ENCODE measurements around the gene ASMT.

ASMT gene

DNA sequence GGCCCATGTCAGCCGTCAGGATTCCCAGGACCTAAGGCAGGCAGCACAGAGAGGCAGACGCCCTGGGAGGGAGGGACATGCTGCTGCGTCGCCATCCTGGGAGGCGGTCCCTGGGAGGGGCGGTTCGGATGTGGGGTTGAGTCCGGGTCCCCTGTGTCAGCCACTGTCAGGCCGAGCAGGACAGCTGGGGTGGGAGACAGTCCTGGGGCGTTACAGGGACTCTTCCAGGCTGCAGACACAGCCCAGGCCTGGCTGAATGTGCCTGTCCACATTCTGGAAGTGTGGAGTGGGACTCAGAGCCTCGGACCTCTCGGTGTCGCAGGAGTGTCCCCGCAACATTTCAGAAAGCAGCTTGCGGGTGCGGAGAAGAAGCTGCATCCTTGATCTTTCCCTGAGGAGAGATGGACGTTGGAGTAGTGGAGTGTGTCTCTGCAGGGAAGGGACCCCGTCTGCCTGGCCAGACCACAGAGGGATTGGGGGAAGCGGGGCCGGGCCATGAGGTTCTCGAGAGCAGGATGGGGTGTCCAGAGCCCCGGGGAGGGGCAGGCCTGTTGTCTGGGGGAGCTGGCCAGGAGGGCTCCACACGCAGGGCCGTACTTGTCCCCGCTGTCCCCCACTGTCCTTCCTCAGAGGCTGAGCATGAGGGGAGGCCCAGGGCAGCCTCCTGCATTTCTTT lies 17.4 kb upstream of the ASMT start:
- no peaks in the 10 kb centered on the region for H4K20me1 ChIP-seq (ENCODE audit: insufficient read depth)
- TF ChIP-seq, protein P1, sequence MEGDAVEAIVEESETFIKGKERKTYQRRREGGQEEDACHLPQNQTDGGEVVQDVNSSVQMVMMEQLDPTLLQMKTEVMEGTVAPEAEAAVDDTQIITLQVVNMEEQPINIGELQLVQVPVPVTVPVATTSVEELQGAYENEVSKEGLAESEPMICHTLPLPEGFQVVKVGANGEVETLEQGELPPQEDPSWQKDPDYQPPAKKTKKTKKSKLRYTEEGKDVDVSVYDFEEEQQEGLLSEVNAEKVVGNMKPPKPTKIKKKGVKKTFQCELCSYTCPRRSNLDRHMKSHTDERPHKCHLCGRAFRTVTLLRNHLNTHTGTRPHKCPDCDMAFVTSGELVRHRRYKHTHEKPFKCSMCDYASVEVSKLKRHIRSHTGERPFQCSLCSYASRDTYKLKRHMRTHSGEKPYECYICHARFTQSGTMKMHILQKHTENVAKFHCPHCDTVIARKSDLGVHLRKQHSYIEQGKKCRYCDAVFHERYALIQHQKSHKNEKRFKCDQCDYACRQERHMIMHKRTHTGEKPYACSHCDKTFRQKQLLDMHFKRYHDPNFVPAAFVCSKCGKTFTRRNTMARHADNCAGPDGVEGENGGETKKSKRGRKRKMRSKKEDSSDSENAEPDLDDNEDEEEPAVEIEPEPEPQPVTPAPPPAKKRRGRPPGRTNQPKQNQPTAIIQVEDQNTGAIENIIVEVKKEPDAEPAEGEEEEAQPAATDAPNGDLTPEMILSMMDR (conservative IDR thresholded peaks at IDR 0.05; ENCODE audit: low read depth, low read length) = no peak
- H3K4me2 ChIP-seq = no peak overlapping the region
- H3K27ac ChIP-seq = no peak overlapping the region
- peaks cover 18% of the 10 kb centered on the region for H3K79me2 ChIP-seq (ENCODE audit: insufficient read depth, low read depth)
- H3K9ac ChIP-seq = no peak overlapping the region
- H3K36me3 ChIP-seq (ENCODE audit: insufficient read depth) = no peaks in the 10 kb centered on the region; the same call in 1 of the 2 replicates
- no peaks in the 10 kb centered on the region for H3K27me3 ChIP-seq (ENCODE audit: insufficient read depth, low read depth)
- no peak overlapping the region for H3K4me3 ChIP-seq (IDR thresholded peaks at IDR 0.05; ENCODE audit: insufficient read depth, low read depth, low read length)
- no peaks in the 10 kb centered on the region for H3K4me1 ChIP-seq (ENCODE audit: low read depth, poor library complexity, severe bottlenecking)
- no peak overlapping the region for H2AFZ ChIP-seq (ENCODE audit: low read depth)

DNA sequence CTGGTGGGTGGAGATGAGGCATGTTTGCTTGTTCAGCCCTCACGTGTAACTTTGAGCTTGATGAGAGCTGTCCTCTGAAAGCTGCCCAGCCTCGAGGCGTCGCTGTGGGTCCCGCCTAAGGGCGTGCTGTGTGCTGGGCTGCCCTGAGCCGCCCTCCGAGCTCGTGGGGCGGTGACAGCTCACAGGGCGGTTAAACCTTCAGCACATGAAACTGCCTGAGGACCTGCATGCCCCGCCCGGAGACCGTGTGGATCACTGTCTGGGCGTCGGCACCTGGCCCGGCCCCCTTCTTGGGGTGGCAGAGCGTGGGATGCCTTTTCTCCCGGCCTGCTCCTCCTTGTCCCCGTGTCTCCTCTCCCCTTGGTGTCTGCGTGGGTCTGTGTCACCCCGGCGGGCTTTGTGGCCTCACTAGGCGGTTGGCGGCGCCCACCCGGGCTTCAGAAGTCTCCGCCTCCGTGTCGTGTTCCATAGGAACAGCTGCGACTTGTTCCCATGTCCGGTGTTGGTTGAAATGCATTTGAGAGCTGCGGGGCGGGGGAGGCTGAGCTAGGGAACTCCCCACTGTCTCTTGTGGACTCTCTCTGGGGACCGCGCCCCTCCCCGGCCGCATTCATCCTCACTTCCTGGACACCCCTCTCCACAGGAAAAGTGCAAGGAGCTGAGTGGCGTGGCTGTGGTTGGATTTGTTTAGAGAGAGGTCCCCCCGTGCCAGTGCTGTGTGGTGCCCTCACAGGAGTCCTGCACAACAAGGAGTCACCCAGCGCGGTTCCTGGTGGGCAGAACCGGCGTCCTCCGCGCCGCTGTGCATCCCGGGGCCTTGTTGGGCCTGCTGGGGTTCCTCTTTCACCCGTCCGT lies 16.6 kb upstream of the ASMT start:
- Histone ChIP-seq H3K4me2 (no peak overlapping the region), H4K20me1 (ENCODE audit: insufficient read depth) (no peaks in the 10 kb centered on the region), H3K27me3 (ENCODE audit: insufficient read depth, low read depth) (no peaks in the 10 kb centered on the region), H2AFZ (ENCODE audit: low read depth) (no peak overlapping the region), H3K27ac (no peak overlapping the region), H3K4me3 (IDR thresholded peaks at IDR 0.05; ENCODE audit: insufficient read depth, low read depth, low read length) (no peak overlapping the region), H3K79me2 (ENCODE audit: insufficient read depth, low read depth) (peaks cover 11% of the 10 kb centered on the region), H3K36me3 (ENCODE audit: insufficient read depth) (no peaks in the 10 kb centered on the region; the same call in 1 of the 2 replicates), H3K9ac (no peak overlapping the region), H3K4me1 (ENCODE audit: low read depth, poor library complexity, severe bottlenecking) (no peaks in the 10 kb centered on the region)
- TF ChIP-seq, protein P1 (conservative IDR thresholded peaks at IDR 0.05; ENCODE audit: low read depth, low read length) = no peak

DNA sequence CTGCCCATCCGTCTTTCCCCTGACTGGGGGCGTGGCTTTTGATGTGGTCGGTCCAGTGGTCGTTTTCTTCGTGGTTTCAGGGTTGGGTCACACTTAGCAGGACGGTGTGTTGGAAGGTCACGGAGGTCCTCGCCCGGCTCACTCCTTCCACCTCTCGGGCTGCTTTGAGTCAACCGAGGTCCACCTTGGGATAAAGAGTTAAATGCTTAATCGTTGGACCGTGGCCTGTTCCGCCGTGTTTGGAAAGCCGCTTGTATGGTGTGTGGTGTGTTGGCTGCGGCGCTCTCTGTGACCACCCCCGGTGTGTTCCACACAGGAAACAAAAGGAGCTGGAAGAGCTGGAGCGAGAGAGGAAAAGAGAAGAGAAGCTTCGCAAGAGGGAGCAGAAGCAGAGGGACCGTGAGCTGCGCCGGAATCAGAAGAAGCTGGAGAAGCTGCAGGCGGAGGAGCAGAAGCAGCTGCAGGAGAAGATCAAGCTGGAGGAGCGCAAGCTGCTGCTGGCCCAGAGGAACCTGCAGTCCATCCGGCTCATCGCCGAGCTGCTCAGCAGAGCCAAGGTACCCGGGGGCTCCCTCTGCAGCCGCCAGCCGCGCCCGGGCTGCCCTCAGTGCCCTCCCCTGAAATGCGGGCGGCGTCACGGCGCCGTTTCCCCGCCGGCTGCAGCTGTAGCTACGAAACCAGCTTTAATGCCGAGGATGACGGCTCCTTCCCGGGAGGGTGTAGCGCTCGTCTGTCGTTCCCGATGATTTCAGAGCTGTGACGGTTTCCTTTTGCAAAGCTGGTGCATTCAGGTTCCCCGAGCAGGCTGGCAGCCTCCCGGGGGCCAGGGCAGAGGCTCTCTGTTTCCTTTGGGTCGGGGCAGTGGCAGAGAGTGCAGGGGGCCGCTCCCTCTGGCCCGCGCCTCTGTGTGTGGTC lies 15.7 kb upstream of the ASMT start:
- H3K36me3 ChIP-seq (ENCODE audit: insufficient read depth) = no peaks in the 10 kb centered on the region; the same call in 1 of the 2 replicates
- H3K79me2 ChIP-seq (ENCODE audit: insufficient read depth, low read depth) = peaks cover 2% of the 10 kb centered on the region
- H4K20me1 ChIP-seq (ENCODE audit: insufficient read depth) = no peaks in the 10 kb centered on the region

More for the DNA sequence above, 15.7 kb upstream of the ASMT start:
- Histone ChIP-seq H3K4me3 (IDR thresholded peaks at IDR 0.05; ENCODE audit: insufficient read depth, low read depth, low read length) (no peak overlapping the region), H3K9ac (no peak overlapping the region), H3K4me2 (no peak overlapping the region), H3K27me3 (ENCODE audit: insufficient read depth, low read depth) (no peaks in the 10 kb centered on the region), H2AFZ (ENCODE audit: low read depth) (no peak overlapping the region), H3K27ac (no peak overlapping the region), H3K4me1 (ENCODE audit: low read depth, poor library complexity, severe bottlenecking) (no peaks in the 10 kb centered on the region)
- TF ChIP-seq, protein P1 (conservative IDR thresholded peaks at IDR 0.05; ENCODE audit: low read depth, low read length) = no peak

All from KMS-11 (cell line).